GM12801 (cell line): ENCODE measurements around the gene ARMC6.

Source experiments
- TF ChIP-seq, protein P1 (sequence below): IDR thresholded peaks from one replicate; pipeline ENCODE4 v1.5.1; 2011; ENCODE audit warnings: control low read depth; ENCODE audit not compliant: insufficient read length; ENCODE audit errors: extremely low read depth

The ARMC6 gene

GRCh38 chr19:18999016-18999758 lies 34.2 kb upstream of the ARMC6 start:
- TF ChIP-seq, protein P1, sequence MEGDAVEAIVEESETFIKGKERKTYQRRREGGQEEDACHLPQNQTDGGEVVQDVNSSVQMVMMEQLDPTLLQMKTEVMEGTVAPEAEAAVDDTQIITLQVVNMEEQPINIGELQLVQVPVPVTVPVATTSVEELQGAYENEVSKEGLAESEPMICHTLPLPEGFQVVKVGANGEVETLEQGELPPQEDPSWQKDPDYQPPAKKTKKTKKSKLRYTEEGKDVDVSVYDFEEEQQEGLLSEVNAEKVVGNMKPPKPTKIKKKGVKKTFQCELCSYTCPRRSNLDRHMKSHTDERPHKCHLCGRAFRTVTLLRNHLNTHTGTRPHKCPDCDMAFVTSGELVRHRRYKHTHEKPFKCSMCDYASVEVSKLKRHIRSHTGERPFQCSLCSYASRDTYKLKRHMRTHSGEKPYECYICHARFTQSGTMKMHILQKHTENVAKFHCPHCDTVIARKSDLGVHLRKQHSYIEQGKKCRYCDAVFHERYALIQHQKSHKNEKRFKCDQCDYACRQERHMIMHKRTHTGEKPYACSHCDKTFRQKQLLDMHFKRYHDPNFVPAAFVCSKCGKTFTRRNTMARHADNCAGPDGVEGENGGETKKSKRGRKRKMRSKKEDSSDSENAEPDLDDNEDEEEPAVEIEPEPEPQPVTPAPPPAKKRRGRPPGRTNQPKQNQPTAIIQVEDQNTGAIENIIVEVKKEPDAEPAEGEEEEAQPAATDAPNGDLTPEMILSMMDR, result no peak

GRCh38 chr19:18999896-19000620 lies 33.3 kb upstream of the ARMC6 start:
- TF ChIP-seq, protein P1, result no peak

DNA sequence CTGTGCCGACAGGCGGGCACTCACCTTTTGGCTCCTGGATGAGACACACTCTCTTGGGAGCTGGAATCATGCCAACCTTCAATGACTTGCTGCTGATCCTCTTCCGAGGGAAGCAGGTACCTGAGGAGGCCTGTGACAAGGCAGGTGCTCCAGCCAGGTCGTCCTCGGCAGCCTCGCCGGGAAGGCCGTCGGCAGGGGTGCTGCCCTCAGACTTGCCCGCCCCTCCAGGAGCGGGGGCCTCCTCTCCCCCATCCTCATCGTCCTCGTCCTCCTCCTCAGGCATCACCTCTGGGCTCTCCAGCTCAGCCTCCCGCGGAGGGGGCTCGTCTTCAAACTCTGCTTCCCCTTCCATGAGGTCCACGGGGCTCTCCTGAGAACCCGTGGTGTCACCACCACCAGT lies 29.3 kb upstream of the ARMC6 start:
- TF ChIP-seq, protein P1, result no peak

GRCh38 chr19:19006213-19006612 lies 27.2 kb upstream of the ARMC6 start:
- TF ChIP-seq, protein P1, result no peak

GRCh38 chr19:19009951-19010350 lies 23.5 kb upstream of the ARMC6 start:
- TF ChIP-seq, protein P1, result no peak

- TF ChIP-seq, protein P1, result no peak
Observed at GRCh38 chr19:19010551-19010950, 22.9 kb upstream of the ARMC6 start.

GRCh38 chr19:19021115-19021514 lies 12.3 kb upstream of the ARMC6 start:
- TF ChIP-seq, protein P1, result no peak
